ENCODE measurements around the gene MMD2.
"Not testable (repeated sequence)": the region's sequence is repeated elsewhere in the genome, so short reads cannot be mapped to it uniquely, and the experiment has no call there.

MMD2 gene

GRCh38 chr7:4958477-4959301 lies at the start of gene MMD2:
Gene MMD2 (minus strand): TSS chr7:4959187. CDS start chr7:4959017, 170 bp downstream.
- no peak for DNase-seq
- in situ Hi-C loops (cut with HindIII; ENCODE audit: low pct_ligation_motif_present, low pct_unique_long_range_greater_than_20kb, low sequenced_read_pairs): no loop called here

GRCh38 chr7:5005066-5005465 lies 46.1 kb upstream of the MMD2 start:
- in situ Hi-C loops (cut with HindIII; ENCODE audit: low pct_ligation_motif_present, low pct_unique_long_range_greater_than_20kb, low sequenced_read_pairs): no loop called here
- DNase-seq: no peak

- in situ Hi-C loops (cut with HindIII; ENCODE audit: low pct_ligation_motif_present, low pct_unique_long_range_greater_than_20kb, low sequenced_read_pairs): no loop called here
- no peak for DNase-seq
These were observed 42.9 kb upstream of the MMD2 start for GRCh38 chr7:5001911-5002310.

GRCh38 chr7:5001003-5001402 lies 42.0 kb upstream of the MMD2 start:
- DNase-seq: no peak
- in situ Hi-C loops (cut with HindIII; ENCODE audit: low pct_ligation_motif_present, low pct_unique_long_range_greater_than_20kb, low sequenced_read_pairs): no loop called here

- no peak for DNase-seq
- in situ Hi-C loops (cut with HindIII; ENCODE audit: low pct_ligation_motif_present, low pct_unique_long_range_greater_than_20kb, low sequenced_read_pairs): no loop called here
These were observed 40.5 kb upstream of the MMD2 start for GRCh38 chr7:4999369-4999950.

GRCh38 chr7:4998910-4999309 lies 39.9 kb upstream of the MMD2 start:
- DNase-seq: no peak
- in situ Hi-C loops (cut with HindIII; ENCODE audit: low pct_ligation_motif_present, low pct_unique_long_range_greater_than_20kb, low sequenced_read_pairs): no loop called here

GRCh38 chr7:4998244-4998643 lies 39.3 kb upstream of the MMD2 start:
- in situ Hi-C loops (cut with HindIII; ENCODE audit: low pct_ligation_motif_present, low pct_unique_long_range_greater_than_20kb, low sequenced_read_pairs): no loop called here
- no peak for DNase-seq

- in situ Hi-C loops (cut with HindIII; ENCODE audit: low pct_ligation_motif_present, low pct_unique_long_range_greater_than_20kb, low sequenced_read_pairs): no loop called here
- DNase-seq: no peak
These were observed 37.8 kb upstream of the MMD2 start for GRCh38 chr7:4996696-4997222.

GRCh38 chr7:4995429-4995969 lies 36.5 kb upstream of the MMD2 start:
- DNase-seq: no peak
- in situ Hi-C loops (cut with HindIII; ENCODE audit: low pct_ligation_motif_present, low pct_unique_long_range_greater_than_20kb, low sequenced_read_pairs): no loop called here

GRCh38 chr7:4993471-4993870 lies 34.5 kb upstream of the MMD2 start:
- in situ Hi-C loops (cut with HindIII; ENCODE audit: low pct_ligation_motif_present, low pct_unique_long_range_greater_than_20kb, low sequenced_read_pairs): no loop called here

GRCh38 chr7:4982741-4983140 lies 23.8 kb upstream of the MMD2 start:
- in situ Hi-C loops (cut with HindIII; ENCODE audit: low pct_ligation_motif_present, low pct_unique_long_range_greater_than_20kb, low sequenced_read_pairs); DNase-seq: not testable (repeated sequence)

More at GRCh38 chr7:4993471-4993870, 34.5 kb upstream of the MMD2 start:
- DNase-seq: no peak

GRCh38 chr7:4981295-4981890 lies 22.4 kb upstream of the MMD2 start:
- in situ Hi-C loops (cut with HindIII; ENCODE audit: low pct_ligation_motif_present, low pct_unique_long_range_greater_than_20kb, low sequenced_read_pairs): not testable (repeated sequence)

GRCh38 chr7:4975626-4976025 lies 16.6 kb upstream of the MMD2 start:
- in situ Hi-C loops (cut with HindIII; ENCODE audit: low pct_ligation_motif_present, low pct_unique_long_range_greater_than_20kb, low sequenced_read_pairs); DNase-seq: not testable (repeated sequence)

More at GRCh38 chr7:4981295-4981890, 22.4 kb upstream of the MMD2 start:
- not testable (repeated sequence) for DNase-seq

GRCh38 chr7:4973728-4974198 lies 14.8 kb upstream of the MMD2 start:
- peak; percentile 97 for DNase-seq
- in situ Hi-C loops (cut with HindIII; ENCODE audit: low pct_ligation_motif_present, low pct_unique_long_range_greater_than_20kb, low sequenced_read_pairs): no loop called here

- in situ Hi-C loops (cut with HindIII; ENCODE audit: low pct_ligation_motif_present, low pct_unique_long_range_greater_than_20kb, low sequenced_read_pairs); DNase-seq: not testable (repeated sequence)
These were observed 13.5 kb upstream of the MMD2 start for GRCh38 chr7:4972446-4972845.

GRCh38 chr7:4965295-4966022 lies 6.5 kb upstream of the MMD2 start:
- no peak for DNase-seq
- in situ Hi-C loops (cut with HindIII; ENCODE audit: low pct_ligation_motif_present, low pct_unique_long_range_greater_than_20kb, low sequenced_read_pairs): no loop called here

GRCh38 chr7:4964506-4964905 lies 5.5 kb upstream of the MMD2 start:
- no peak for DNase-seq
- in situ Hi-C loops (cut with HindIII; ENCODE audit: low pct_ligation_motif_present, low pct_unique_long_range_greater_than_20kb, low sequenced_read_pairs): no loop called here
